Stimulated activated CD8-positive, alpha-beta memory T cell treated with anti-CD3 and anti-CD28 coated beads, Interleukin-7, amount 100 ng/mL, for 4 hours (primary cell): ENCODE results near the gene KIF16B.
"Not testable (repeated sequence)": the region's sequence is repeated elsewhere in the genome, so short reads cannot be mapped to it uniquely, and the experiment has no call there.

Experiments used
- DNase-seq, 2 donors: peaks; one replicate each; pipeline ENCODE4 v3.0.0-alpha.2; 2020; ENCODE audit warnings: low read depth in 2 of 2

KIF16B gene

DNA sequence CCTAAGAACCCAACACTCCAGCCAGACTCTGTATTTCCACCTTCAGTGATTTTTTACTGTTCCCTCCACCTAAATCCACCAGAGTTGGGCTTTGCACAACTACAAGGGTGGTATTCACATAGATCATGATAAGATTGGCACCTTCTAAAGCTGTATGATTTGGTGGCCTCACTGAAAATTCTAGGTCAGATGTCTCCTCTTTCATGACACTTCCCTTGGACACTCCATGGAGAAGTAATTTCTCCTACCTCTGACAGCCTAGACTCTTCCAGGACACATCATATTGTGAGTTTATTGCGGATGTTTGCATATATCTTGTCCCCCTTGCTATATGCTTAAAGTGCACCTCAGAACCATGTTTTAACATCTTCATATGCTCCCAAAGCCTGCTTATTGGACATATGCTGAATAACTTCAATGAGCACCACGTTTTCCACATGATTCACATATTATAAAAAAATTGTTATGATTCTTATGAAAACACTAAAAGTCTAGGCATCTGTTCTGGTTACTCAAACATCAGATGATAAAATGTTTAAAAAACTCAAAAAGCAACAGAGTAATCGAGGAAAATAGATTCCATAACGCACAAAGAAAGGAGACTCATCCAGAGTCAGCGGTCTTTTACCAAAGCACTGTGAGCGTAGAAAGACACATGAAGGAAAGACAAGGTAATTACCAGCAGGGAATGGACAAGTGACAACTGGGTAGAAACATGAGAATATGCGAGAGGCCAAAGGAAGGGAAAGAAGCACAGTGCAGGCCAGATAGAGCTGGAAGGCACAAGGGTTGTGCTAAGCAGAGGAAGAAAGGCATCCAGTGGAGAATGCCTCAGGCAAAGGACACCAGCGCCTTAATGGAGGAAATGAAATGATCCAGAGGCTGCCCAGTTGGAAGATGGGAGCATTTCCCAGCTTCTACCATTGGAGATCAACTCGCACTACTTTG is 46.5 kb downstream of the KIF16B start:
- DNase-seq, result no peak

GRCh38 chr20:16522651-16523050 is 50.6 kb downstream of the KIF16B start:
- DNase-seq, result not testable (repeated sequence)

DNA sequence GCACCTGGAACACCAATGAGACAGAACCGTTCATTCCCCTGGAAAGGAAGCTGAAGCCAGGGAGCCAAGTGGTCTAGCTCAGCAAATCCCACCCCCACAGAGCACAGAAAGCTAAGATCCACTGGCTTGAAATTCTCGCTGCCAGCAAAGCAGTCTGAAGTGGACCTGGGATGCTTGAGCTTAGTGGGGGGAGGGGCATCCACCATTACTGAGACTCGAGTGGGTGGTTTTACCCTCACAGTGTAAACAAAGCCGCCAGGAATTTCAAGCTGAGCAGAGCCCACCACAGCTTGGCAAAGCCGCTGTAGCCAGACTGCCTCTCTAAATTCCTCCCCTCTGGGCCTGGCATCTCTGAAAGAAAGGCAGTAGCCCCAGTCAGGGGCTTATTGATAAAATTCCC is 53.1 kb downstream of the KIF16B start:
- no peak for DNase-seq

DNA sequence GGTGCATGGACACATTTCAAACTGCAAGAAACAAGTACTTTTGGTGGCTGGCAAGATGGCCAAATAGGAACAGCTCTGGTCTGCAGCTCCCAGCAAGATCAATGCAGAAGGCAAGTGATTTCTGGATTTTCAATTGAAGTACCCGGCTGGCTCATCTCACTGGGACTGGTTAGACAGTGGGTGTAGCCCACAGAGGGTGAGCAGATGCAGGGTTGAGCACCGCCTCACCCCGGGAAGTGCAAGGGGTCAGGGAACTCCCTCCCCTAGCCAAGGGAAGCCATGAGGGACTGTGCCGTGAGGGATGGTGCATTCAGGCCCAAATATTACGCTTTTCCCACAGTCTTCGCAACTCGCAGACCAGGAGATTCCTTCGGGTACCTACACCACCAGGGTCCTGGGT is 53.6 kb downstream of the KIF16B start:
- DNase-seq, result not testable (repeated sequence)

DNA sequence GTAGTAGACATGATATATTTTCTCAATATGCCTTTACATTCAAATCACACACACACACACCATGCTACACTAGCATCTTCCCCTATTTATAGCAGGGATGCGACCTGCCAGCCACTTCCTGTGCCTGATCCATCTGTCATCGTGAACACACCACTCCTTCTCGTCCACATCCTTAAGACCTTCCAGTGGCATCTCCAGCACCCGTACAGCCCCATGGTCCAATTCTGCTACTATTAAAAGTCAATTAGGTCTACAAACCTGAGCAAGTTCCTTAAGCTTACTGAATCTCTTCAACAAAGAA is 54.5 kb downstream of the KIF16B start:
- DNase-seq, result no peak

DNA sequence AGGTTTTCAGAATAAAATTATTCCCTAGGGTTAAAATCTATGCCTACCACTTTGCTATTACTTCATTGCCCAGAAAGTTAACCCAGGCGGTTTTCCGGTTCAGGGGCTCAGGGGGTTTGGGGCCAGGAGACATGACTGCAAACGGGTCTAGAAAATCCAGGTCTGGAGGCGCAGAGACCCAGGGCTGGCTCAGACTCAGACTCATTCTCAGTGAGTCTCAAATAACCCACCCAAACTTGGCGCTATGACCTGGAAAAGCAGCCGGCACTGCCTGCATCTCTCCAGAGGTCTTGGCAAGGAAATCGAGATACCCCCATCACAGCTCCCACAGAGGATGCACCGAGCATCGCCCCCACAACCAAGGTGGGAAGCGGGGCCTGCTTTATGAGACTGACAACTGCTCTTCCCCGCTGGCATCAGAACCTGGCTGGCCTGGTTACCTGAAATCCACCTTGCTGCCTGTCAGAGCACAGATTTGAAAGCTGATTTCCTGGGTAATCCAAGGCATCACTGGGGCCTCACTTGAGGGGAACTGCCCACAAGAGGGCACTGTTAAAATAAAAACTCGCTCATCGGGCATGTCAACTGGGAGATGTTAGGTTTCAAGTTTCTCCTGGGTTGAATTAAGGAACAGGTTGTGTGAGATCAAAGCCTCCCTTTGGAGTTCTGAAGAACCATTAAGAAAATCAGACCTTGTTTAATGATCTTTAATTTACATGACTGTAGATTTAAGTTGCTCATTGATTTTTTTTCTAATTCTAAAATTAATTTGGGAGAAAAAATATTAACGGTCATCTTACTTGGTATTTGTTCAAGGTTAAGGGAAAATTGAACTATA is 55.1 kb downstream of the KIF16B start:
- no peak for DNase-seq

DNA sequence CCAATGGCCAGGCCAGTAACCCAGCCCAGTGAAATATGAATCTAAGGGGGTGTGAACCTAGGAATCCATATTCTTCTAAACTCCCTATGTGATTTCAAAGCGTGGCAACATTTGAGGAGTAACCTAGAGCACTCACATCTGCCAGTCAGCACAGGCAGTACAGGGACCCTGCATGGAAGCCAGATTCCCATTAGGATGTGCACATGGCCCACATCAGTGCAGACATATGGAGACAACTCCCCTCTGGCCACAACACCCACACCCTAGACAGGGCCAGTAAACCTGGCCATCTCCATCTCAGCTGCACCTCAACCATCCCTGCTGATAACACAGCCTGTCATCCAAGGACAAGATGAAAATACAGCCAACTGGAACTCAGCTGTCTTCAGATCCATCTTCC is 56.5 kb downstream of the KIF16B start:
- no peak for DNase-seq

DNA sequence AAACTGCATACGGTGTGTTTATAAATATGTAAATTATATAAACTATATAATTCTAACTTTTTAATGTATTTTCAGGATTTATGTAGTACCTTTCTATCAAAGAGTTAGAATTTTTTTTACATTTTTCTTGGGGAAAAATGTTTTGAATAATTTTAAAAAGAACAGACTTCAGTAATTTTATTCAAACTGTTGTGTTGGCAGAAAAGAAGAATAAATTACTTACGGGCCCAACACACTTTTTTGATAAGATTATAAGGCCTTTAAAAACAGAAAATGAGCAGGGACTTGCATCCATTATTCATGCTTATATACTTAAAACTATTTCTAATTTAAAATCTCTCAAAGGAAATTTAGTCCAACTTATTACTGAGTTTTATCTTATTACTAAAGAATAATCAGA is 58.2 kb downstream of the KIF16B start:
- DNase-seq, result no peak

- DNase-seq, result no peak
Measured at GRCh38 chr20:16514140-16514539, 59.1 kb downstream of the KIF16B start.

GRCh38 chr20:16505894-16506293 is 67.4 kb downstream of the KIF16B start:
- DNase-seq, result no peak

GRCh38 chr20:16501301-16501700 is 71.9 kb downstream of the KIF16B start:
- DNase-seq, result no peak

DNA sequence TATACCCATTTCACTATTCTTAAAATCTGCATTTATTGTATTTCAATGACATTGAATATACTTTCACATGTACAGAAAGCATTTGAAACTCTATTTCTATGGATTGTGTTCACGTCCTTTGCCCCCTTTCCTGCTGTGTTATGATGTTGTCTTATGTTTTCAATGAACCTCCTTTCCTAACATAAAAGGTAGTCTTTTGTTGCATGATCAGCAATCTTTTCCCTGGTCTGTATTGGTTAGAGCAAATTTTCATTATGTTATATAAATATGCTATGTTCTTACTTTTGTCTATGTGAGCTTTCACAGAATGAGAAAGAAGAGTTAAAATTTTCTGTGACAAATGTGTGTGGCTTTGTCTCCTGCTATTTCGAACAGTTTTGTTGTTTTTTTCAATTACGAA is 73.1 kb downstream of the KIF16B start:
- DNase-seq, result no peak

- DNase-seq, result no peak
Measured at GRCh38 chr20:16498526-16499253, 74.6 kb downstream of the KIF16B start.

DNA sequence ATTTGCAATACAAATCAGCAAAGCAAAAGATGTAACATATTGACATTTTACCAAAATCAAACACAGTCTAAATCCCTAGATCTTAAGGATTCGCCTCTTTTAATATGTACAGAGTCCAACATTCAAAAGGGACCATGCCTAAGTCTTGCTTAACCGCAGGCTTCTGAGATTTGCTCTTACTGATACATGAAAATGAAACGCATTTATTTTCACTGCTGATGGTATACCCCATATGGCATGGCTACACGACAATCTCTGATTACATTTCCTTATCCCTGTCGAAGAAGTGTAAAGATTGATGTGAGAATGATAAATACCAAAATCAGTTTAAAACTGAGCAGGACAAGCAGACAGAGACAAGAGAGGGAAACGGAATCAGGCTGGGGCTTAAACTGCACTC is 75.4 kb downstream of the KIF16B start:
- DNase-seq, result no peak

DNA sequence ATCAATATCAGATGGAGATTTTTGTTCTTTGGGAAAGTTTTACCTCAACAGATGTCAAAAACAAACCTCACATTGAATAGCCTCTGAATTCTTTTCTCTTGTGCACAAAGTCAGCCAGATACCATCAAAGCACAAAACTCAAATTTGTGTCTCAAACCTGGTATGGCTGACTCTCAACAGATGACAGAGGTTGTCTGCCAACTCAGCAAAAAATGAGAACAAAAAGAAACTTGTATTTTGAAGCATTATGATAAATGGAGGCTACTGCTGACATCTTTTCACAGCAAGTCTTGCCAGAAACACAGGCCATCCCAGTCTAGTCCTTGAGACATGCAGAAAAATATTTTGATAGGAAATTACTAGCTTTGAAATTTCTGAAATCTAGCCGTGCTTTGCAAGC is 79.8 kb downstream of the KIF16B start:
- no peak for DNase-seq

DNA sequence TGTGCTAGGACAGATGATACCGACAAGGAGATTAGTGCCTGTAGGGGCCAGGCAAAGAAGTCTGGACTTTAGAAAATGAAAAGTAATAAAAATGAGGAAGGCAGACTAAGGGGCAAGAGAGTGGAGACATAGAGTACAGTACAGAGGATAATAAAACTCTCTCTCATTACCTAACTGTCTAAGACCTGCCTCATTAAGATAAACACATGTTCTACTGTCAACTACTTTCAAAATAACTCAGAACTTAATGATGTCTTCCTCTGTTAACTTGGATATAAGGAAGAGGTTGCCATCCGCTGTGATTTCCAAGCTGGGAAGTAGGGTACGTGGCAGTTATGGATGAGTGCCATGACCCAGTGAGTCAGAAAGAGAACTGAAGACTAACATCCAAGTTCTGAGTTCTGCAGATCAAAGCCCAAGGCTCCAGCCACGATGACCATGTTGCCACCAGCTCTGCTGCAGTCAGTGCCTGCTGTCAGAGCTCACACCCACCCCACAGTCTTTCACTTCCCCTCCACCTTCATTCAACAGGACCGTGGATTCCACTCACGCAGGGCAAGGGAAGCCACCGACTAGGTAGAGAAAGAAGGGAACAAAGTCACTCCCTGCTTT is 81.8 kb downstream of the KIF16B start:
- no peak for DNase-seq

- no peak for DNase-seq
Measured at GRCh38 chr20:16490696-16491095, 82.6 kb downstream of the KIF16B start.

- no peak for DNase-seq
Measured at GRCh38 chr20:16488616-16489015, 84.6 kb downstream of the KIF16B start.

- DNase-seq, result no peak
Measured at GRCh38 chr20:16488086-16488485, 85.2 kb downstream of the KIF16B start.

- DNase-seq, result no peak
Measured at GRCh38 chr20:16486532-16486931, 86.7 kb downstream of the KIF16B start.

- DNase-seq, result no peak
Measured at GRCh38 chr20:16485401-16485800, 87.8 kb downstream of the KIF16B start.

DNA sequence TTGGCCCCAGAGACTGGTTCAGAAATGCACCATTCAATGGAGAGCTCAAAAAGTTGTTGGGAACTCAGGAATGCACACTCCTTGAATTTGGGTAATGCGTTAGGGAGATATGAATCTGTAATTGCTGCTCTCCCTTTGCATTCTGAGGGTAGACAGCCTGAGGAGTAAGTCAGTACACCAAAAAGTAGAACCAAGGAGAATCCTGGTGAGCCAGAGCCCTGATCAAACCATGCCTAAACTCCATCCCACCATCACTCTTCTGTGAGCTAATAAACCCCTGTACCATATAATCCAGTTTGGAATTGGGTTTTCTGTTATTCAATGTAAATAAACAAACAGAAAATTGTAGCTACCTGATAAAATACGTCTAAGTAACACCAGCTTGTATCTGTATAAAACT is 90.2 kb downstream of the KIF16B start:
- no peak for DNase-seq
